SK-N-SH (cell line): Measurements from ENCODE around the gene ZNF438.

Experiments
- CTCF ChIP-seq: fragments of 200-600 bp; sonication (generic); IDR thresholded peaks from 2 replicates; pipeline ENCODE4 v1.6.1; 2017; ENCODE audit warnings: antibody characterized with exemption, mild to moderate bottlenecking, moderate library complexity
- EZH2phosphoT487 ChIP-seq: fragments of 200-600 bp; sonication (generic); IDR thresholded peaks from 2 replicates; pipeline ENCODE4 v1.6.1; 2017; ENCODE audit warnings: low read depth, mixed run types, mild to moderate bottlenecking, antibody characterized with exemption, moderate library complexity, borderline replicate concordance
- YY1 ChIP-seq: IDR thresholded peaks from 2 replicates; pipeline ENCODE4 v1.4.0; 2012; ENCODE audit warnings: low read depth, mild to moderate bottlenecking

- TF ChIP-seq CTCF (no peak), EZH2phosphoT487 (no peak), YY1 (no peak)
Observed at GRCh38 chr10:31041011-31041410, 9.3 kb upstream of the ZNF438 start.
